Lower leg skin (tissue), 4 donors: Measurements from ENCODE around the gene NME8. TPM values are rescaled to one million over a fixed set of nuclear protein-coding genes. Genes with fewer than 3 reads are reported as not detected.
"Not testable (repeated sequence)": the region's sequence is repeated elsewhere in the genome, so short reads cannot be mapped to it uniquely, and the experiment has no call there.

Experiments used
- DNase-seq, 2 donors: peaks; one replicate each; pipeline ENCODE4 v3.0.0-alpha.2; 2019; ENCODE audit warnings: low spot score in 2 of 2
- H3K4me3 ChIP-seq: fragments of 200-600 bp; sonication (generic); 2 replicates; pipeline ENCODE4 v1.5.1; 2017; ENCODE audit warnings: mild to moderate bottlenecking, low read depth; ENCODE audit not compliant: poor library complexity, severe bottlenecking
- POLR2A ChIP-seq, 2 donors: fragments of 450-650 bp; IDR thresholded peaks; one replicate each; pipeline ENCODE4 v1.6.1; 2016 to 2017; ENCODE audit warnings: antibody characterized with exemption in 2 of 2, mild to moderate bottlenecking in 1 of 2, moderate library complexity in 1 of 2
- WGBS, 2 donors: methylation state at CpG; one replicate each; pipeline ENCODE4 v1.1.5; 2018; 5-methylcytosine and 5-hydroxymethylcytosine counted together
- intact Hi-C: fragments of 100-400 bp; cut with DNase I; formaldehyde crosslinking; loops from one replicate; pipeline ENCODE4 v1.15.0; 2023; ENCODE audit warnings: low total_unique reads
- total RNA-seq, 4 donors: library from RNA; depleted of rRNA; stranded (reverse); fragments of >200 nt; gene quantifications; one replicate each; pipeline ENCODE4 v1.1.0, GENCODE V29; 2016
- TF ChIP-seq, protein P1 (sequence below), 3 donors: fragments of 450-650 bp; IDR thresholded peaks; one replicate each; pipeline ENCODE4 v1.5.1; 2016; ENCODE audit warnings: antibody characterized with exemption in 3 of 3, mild to moderate bottlenecking in 3 of 3, moderate library complexity in 2 of 3

Gene NME8, protein sequence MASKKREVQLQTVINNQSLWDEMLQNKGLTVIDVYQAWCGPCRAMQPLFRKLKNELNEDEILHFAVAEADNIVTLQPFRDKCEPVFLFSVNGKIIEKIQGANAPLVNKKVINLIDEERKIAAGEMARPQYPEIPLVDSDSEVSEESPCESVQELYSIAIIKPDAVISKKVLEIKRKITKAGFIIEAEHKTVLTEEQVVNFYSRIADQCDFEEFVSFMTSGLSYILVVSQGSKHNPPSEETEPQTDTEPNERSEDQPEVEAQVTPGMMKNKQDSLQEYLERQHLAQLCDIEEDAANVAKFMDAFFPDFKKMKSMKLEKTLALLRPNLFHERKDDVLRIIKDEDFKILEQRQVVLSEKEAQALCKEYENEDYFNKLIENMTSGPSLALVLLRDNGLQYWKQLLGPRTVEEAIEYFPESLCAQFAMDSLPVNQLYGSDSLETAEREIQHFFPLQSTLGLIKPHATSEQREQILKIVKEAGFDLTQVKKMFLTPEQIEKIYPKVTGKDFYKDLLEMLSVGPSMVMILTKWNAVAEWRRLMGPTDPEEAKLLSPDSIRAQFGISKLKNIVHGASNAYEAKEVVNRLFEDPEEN
- total RNA-seq = 1 to 10 TPM in 1 of 4 donors, not detected in 3; 2.1 TPM

DNA sequence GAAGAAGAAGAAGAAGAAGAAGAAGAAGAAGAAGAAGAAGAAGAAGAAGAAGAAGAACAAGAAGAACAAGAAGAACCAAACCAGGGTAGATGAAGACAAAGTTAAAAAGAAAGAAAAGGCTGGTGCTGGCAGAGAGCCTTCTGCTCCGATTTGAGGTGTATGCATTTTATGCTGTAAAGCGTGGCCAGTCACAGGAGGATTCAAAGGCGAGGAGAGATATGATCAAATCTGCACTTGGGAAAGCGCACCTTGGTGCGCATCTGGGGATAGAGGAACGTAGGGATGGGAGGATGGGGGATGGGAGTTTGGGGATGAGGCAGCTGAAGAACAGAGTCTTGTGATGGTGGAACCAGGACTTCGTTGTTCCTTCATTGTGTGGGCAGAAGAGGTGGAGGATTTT is at the start of gene NME8:
NME8 (plus strand) TSS at position 301 of the 400 bp plus-strand sequence. CDS start 1,670 bp downstream, outside the sequence.
- H3K4me3 ChIP-seq = no peak within 1 kb of the TSS
- TF ChIP-seq, protein P1, sequence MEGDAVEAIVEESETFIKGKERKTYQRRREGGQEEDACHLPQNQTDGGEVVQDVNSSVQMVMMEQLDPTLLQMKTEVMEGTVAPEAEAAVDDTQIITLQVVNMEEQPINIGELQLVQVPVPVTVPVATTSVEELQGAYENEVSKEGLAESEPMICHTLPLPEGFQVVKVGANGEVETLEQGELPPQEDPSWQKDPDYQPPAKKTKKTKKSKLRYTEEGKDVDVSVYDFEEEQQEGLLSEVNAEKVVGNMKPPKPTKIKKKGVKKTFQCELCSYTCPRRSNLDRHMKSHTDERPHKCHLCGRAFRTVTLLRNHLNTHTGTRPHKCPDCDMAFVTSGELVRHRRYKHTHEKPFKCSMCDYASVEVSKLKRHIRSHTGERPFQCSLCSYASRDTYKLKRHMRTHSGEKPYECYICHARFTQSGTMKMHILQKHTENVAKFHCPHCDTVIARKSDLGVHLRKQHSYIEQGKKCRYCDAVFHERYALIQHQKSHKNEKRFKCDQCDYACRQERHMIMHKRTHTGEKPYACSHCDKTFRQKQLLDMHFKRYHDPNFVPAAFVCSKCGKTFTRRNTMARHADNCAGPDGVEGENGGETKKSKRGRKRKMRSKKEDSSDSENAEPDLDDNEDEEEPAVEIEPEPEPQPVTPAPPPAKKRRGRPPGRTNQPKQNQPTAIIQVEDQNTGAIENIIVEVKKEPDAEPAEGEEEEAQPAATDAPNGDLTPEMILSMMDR (IDR thresholded peaks at IDR 0.05) = no peak
- TF ChIP-seq POLR2A (IDR thresholded peaks at IDR 0.05) = no peak
- 77 to 87% methylated on average over 7 of the region's 7 CpGs for WGBS, 2 donors
- no peak for DNase-seq
- intact Hi-C loops = no loop called here

DNA sequence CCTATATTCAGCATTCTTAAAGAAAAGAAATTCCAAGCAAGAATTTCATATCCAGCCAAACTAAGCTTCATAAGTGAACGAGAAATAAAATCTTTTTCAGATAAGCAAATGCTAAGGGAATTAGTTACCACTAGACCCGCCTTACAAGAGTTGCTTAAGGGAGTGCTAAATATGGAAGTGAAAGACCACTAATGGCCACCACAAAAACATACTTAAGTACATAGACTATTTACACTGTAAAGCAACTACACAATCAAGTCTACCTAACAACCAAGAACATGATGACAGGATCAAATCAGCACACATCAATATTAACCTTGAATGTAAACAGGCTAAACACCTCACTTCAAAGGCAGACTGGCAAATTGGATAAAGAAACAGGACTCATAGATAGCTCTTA is 42.2 kb upstream of the NME8 start:
- no peak overlapping the region for H3K4me3 ChIP-seq
- intact Hi-C loops = no loop called here
- 85 to 92% methylated on average over 2 of the region's 2 CpGs for WGBS, 2 donors
- no peak for DNase-seq
- TF ChIP-seq, protein P1 (IDR thresholded peaks at IDR 0.05) = no peak
- no peak for TF ChIP-seq POLR2A (IDR thresholded peaks at IDR 0.05)

DNA sequence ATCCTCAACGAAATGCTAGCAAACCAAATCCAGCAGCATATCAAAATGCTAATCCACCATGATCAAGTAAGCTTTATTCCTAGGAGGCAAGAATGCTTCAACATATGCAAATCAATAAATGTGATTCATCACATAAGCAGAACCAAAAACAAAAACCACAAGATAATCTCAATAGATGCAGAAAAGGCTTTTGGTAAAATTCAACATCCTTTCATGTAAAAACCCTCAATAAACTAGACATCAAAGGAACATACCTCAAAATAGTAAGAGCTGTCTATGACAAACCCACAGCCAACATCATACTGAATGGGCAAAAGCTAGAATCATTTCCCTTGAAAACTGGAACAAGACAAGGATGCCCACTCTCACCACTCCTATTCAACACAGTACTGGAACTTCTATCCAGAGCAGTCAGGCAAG is 36.2 kb upstream of the NME8 start:
- 81% methylated on average over 1 of the region's 1 CpG for WGBS, 2 donors
- DNase-seq = not testable (repeated sequence)

DNA sequence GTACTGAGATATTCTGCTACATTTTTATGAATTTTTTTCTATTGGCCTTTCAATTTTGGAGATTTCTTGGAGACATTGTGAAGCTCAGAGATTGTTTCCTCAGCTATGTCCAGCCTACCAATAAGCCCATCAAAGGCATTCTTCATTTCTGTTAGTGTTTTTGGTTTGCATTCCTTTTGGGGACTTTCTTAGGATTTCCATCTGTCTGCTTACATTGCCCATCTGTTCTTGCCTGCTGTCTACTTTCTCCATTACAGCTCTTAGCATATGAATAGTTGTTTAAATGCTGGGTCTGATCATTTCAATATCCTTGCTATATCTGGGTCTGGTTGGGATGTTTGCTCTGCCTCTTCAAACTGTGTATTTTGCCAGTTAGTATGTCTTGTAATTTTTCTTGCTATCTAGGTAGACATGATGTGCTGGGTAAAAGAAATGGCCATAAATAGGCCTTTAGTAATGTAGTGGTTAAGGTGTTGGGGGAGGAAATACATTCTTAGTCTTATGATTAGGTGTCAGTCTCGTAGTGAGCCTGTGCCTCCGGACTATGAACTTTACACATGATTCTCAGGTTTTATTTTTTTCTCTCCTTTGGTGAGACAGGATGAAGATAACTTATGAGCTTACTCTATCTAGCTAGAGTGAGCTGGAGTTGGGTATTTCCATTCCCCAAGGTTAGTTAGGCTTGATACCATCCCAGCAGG is 32.6 kb upstream of the NME8 start:
- TF ChIP-seq, protein P1 (IDR thresholded peaks at IDR 0.05) = no peak
- TF ChIP-seq POLR2A (IDR thresholded peaks at IDR 0.05) = no peak

More for the DNA sequence above, 36.2 kb upstream of the NME8 start:
- H3K4me3 ChIP-seq, intact Hi-C loops: not testable (repeated sequence)

DNA sequence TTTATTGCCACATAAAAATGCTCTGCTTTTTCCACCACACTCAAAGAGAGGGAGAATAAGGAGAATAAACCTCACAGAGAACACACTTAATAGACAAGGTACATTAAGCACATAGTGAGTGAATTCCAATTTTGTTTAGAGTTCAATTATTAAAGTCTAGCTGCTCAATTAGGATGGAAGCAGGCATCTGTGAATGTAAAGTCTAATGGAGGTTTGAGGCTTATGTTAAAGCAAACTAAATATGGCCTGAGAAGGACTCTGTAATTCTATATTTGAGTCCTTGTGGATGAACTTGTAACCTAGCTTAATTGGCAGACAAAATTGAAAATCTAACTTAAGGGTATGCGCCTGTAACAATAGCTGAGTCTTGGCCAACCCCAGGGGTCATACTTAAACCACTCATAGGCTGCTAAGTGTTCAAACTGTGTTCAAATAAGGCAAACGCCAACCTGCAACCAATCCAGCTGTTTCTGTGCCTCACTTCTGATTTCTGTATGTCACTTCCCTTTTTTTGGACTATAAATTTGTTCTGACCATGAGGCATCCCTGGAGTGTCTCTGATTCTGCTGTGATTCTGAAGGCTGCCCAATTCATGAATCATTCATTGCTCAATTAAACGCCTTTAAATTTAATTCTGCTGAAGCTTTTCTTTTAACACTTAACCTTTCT is 31.3 kb upstream of the NME8 start:
- no peak for DNase-seq
- intact Hi-C loops = no loop called here
- TF ChIP-seq, protein P1 (IDR thresholded peaks at IDR 0.05) = no peak
- TF ChIP-seq POLR2A (IDR thresholded peaks at IDR 0.05) = no peak
- WGBS, 2 donors = 84% methylated on average over 3 of the region's 3 CpGs
- H3K4me3 ChIP-seq = no peak overlapping the region

More for the DNA sequence above, 32.6 kb upstream of the NME8 start:
- WGBS, 2 donors = 73 to 79% methylated on average over 2 of the region's 2 CpGs
- intact Hi-C loops = no loop called here
- DNase-seq = no peak
- no peak overlapping the region for H3K4me3 ChIP-seq
